IPS-18a (cell line): ENCODE results near the gene HAAO.
"Not testable (repeated sequence)": the region's sequence is repeated elsewhere in the genome, so short reads cannot be mapped to it uniquely, and the experiment has no call there.

Experiments used
- H3K27ac ChIP-seq: one replicate; pipeline ENCODE4 v1.5.1; 2013; ENCODE audit warnings: low read length
- H3K27me3 ChIP-seq: one replicate; pipeline ENCODE4 v1.6.1; 2013; ENCODE audit warnings: mild to moderate bottlenecking, low read length; ENCODE audit not compliant: control insufficient read depth, insufficient read depth
- H3K36me3 ChIP-seq: one replicate; pipeline ENCODE4 v1.6.1; 2013; ENCODE audit warnings: low read depth, low read length; ENCODE audit not compliant: control insufficient read depth
- H3K4me1 ChIP-seq: one replicate; pipeline ENCODE4 v1.6.1; 2013; ENCODE audit warnings: low read depth, low read length; ENCODE audit not compliant: control insufficient read depth
- H3K4me3 ChIP-seq: one replicate; pipeline ENCODE4 v1.5.1; 2013; ENCODE audit warnings: low read length
- H3K9ac ChIP-seq: one replicate; pipeline ENCODE4 v1.6.1; 2013; ENCODE audit warnings: mild to moderate bottlenecking, low read length, moderate library complexity
- H3K9me3 ChIP-seq: one replicate; pipeline ENCODE4 v1.6.1; 2013; ENCODE audit warnings: low read depth, low read length; ENCODE audit not compliant: control insufficient read depth

The HAAO gene

DNA sequence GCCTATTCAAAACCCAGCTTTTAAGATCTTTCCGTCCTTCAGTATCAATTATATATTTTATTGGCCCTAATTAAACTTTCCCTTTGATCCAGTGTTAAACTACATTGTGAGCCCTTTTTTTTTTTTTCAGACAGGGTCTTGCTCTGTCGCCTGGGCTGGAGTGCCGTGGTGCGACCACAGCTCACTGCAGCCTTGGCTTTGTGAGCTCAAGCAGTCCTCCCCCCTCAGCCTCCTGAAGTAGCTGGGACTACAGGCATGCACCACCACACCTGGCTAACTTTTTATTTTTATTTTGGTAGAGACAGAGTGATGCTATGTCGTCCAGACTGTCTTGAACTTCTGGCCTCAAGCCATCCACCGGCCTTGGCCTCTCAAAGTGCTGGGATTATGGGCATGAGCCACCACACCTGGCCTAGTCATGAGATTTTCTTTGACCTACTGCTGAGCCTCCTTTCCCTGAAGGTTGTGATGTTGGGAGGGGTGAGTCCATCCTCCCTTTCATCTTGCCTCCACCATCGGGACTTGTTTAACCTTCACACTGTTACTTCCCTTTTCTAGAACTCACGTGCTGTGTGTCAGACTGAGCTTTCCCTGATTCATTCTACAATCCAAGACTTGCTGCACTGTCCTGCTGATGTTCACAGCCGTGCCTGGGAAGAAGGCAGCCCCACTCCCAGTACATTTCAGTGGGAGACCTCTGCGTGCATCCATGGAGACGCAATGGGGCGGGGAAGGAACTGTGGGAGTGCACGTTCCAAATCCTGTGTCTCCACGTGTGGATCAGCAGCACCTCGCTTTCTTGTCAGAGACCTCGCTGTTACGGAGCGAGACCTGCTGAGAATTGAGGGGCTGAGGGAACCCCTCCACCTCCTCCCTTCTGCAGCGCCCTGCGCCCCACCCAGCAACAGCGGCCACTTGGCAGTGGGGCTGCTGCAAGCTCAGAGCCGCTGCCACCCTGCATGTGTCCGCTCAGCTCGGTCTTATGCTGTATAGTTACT lies 39.3 kb downstream of the HAAO start:
- no peak overlapping the region for H3K9ac ChIP-seq
- H3K9me3 ChIP-seq, result no peaks in the 10 kb centered on the region
- no peak overlapping the region for H3K27ac ChIP-seq
- no peaks in the 10 kb centered on the region for H3K27me3 ChIP-seq
- no peaks in the 10 kb centered on the region for H3K4me1 ChIP-seq
- no peak overlapping the region for H3K4me3 ChIP-seq
- H3K36me3 ChIP-seq, result no peaks in the 10 kb centered on the region

DNA sequence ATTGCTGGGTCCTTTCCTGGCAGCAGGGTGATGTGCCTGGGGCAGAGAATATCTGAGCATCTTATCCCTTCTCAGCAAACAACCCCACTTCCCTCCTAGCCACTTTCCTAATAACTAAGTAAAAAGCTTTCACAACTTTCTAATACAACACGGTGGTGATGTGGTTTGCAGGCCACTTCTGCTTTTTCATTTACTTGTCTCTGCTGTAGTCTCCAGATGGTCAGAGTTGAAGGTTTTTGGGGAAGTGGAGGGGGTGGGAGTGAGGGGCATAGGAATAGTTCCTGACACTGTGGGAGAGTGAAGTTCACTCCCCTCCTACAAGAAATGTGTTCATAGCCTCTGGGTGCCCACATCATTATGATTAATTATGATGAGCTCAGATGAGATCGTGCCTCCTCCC lies 40.1 kb downstream of the HAAO start:
- Histone ChIP-seq H3K9ac (no peak overlapping the region), H3K4me3 (no peak overlapping the region), H3K27me3 (no peaks in the 10 kb centered on the region), H3K4me1 (no peaks in the 10 kb centered on the region), H3K36me3 (no peaks in the 10 kb centered on the region), H3K9me3 (no peaks in the 10 kb centered on the region), H3K27ac (no peak overlapping the region)

DNA sequence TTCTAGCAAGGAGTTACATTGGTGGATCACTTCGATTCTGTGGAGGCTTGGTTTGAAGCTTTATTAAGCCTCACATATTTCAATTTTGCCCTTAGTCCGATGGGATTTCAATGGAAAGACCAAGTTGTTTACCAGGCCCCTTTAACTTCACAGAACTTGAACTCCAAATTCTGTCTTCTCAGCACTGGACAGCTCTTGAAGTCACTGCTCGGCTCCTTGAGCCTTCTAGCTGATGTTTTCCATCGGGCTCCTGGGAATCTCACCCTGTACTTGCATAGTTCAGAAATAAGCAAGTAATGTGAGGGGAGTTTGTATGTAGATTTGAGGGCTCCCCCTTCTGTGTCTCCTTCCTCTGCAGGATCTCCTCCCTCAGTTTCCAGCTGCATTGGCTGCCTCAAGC lies 43.5 kb downstream of the HAAO start:
- no peak overlapping the region for H3K4me3 ChIP-seq
- no peak overlapping the region for H3K27ac ChIP-seq
- H3K27me3 ChIP-seq, result no peaks in the 10 kb centered on the region
- H3K36me3 ChIP-seq, result no peaks in the 10 kb centered on the region
- H3K4me1 ChIP-seq, result no peaks in the 10 kb centered on the region
- H3K9ac ChIP-seq, result no peak overlapping the region
- no peaks in the 10 kb centered on the region for H3K9me3 ChIP-seq

DNA sequence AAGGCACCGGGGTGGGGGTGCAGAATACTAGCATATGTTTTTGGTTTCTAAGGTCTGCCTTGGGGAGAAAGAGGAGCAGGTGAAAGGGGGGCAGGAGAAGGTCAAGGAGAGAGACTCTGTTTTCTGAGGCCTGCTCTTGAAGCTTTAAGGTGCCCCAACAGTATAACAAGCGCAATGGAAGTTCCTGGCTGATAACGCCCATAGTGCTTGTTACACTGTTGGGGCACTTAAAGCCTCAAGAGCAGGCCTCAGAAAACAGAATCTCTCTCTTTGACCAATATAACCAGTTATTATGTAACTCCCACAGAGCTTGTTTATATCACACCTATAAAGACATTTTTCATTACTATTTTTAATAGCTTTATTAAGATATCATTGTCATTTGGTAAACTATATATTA lies 45.0 kb downstream of the HAAO start:
- Histone ChIP-seq H3K9ac (no peak overlapping the region), H3K27ac (no peak overlapping the region), H3K4me1 (no peaks in the 10 kb centered on the region), H3K27me3 (no peaks in the 10 kb centered on the region), H3K4me3 (no peak overlapping the region), H3K9me3 (no peaks in the 10 kb centered on the region), H3K36me3 (no peaks in the 10 kb centered on the region)

DNA sequence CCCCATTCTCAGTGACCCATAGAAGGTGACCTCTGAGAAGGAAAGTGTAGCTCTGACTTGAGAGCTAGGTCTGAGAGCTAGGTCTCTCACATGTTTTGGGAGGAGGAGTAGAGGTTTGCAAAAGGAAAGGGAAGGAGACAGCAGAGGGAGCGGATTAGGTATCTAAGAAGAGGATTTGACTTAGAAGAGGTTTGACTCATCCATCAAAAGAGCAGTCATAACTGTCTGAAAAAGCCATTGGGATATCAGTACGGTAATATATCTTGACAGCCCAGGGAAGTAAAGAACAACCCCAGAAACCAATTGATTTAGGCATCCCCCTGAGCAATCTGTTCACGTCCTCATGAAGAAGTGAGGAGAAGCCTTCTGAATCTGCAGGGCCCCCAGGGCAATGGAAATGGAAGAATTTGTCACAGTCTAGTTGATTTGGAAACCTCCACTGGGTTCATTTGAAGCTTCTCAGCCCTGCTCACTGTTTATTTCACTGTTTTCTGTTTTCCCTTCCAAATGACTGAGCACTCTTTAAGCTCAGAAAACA lies 47.8 kb downstream of the HAAO start:
- H3K4me1 ChIP-seq, result no peaks in the 10 kb centered on the region
- no peaks in the 10 kb centered on the region for H3K27me3 ChIP-seq
- no peaks in the 10 kb centered on the region for H3K36me3 ChIP-seq
- H3K27ac ChIP-seq, result no peak overlapping the region
- no peak overlapping the region for H3K4me3 ChIP-seq
- H3K9ac ChIP-seq, result no peak overlapping the region
- H3K9me3 ChIP-seq, result no peaks in the 10 kb centered on the region

DNA sequence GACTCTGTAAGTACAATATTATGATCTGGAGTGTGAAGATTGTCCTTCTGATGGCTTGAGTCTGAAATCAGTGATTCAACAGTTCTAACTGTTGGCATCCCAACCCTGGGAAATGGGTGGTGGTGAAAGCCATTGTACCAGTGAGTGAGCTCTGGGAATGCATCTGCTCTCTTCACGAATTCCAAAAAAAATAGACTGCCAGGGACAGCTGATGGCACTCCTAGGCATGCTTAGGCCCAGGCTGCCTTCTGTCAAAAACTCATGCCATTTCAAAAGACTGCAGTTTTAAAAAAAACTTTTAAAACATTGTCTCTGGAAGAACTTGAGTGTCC lies 48.8 kb downstream of the HAAO start:
- no peaks in the 10 kb centered on the region for H3K4me1 ChIP-seq
- no peaks in the 10 kb centered on the region for H3K9me3 ChIP-seq
- no peaks in the 10 kb centered on the region for H3K36me3 ChIP-seq
- H3K27ac ChIP-seq, result no peak overlapping the region
- H3K4me3 ChIP-seq, result no peak overlapping the region
- no peak overlapping the region for H3K9ac ChIP-seq
- H3K27me3 ChIP-seq, result no peaks in the 10 kb centered on the region

DNA sequence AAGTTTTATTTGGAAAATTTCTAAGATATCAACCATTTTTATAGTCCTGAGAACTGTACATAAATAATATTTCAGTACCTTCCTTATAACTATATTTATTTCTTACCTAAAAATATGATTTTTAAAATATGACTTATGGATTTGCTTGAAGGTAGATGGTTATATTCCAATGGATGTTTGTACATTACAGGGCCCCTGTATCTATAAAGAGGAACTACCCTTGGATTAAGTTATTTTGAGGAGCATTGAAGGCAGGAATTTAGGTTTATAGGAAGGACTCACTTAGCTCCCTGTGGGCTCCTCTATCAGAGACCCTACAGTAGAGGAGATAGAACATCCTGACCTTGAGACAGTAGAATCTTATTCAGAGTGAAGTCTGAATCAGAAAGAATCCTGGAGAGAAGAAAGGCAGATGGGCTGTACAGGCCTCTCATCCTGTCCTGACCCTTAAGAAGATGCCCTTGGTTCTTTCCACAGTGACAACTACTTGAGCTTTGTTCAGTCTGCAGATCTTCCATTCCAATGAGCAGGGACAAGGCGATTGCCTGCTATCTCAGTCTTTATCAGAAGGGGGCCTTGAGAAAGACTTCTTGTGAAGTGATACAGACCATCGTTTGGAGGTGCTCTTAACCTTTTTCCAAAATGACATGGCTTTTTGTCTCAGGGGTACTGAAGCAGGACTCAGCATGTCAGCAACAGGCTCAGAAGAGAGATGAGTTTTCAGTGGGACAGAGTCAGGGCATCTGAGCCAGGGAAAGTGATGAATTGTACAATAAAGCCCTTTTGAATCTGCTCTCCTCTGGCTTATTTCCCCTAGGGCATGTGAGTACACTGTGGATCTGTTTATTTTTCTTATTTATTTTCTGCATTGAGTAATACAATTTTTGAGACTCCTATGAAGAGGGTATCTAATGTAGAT lies 49.4 kb downstream of the HAAO start:
- no peak overlapping the region for H3K9ac ChIP-seq
- H3K27ac ChIP-seq, result no peak overlapping the region
- H3K9me3 ChIP-seq, result no peaks in the 10 kb centered on the region
- H3K36me3 ChIP-seq, result no peaks in the 10 kb centered on the region
- H3K27me3 ChIP-seq, result no peaks in the 10 kb centered on the region
- H3K4me1 ChIP-seq, result no peaks in the 10 kb centered on the region
- H3K4me3 ChIP-seq, result no peak overlapping the region

DNA sequence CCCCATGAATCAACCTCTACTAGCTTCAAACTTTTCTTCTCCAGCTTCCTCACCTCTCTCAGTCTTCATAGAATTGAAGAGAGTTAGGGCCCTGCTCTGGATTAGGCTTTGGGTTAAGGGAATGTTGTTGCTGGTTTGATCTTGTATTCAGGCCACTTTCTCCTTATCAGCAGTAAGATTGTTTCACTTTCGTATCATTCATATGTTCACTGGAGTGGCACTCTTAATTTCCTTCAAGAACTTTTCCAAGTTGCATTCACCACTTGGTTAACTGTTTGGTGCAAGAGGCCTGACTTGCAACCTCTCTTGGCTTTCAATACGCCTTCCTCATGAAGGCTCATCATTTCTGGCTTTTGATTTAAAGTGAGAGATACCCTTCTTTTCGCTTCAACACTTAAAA lies 51.2 kb downstream of the HAAO start:
- no peak overlapping the region for H3K27ac ChIP-seq
- H3K9me3 ChIP-seq, result no peaks in the 10 kb centered on the region
- H3K36me3 ChIP-seq, result no peaks in the 10 kb centered on the region
- no peaks in the 10 kb centered on the region for H3K27me3 ChIP-seq
- no peak overlapping the region for H3K9ac ChIP-seq
- H3K4me3 ChIP-seq, result no peak overlapping the region
- H3K4me1 ChIP-seq, result peaks cover 4% of the 10 kb centered on the region

DNA sequence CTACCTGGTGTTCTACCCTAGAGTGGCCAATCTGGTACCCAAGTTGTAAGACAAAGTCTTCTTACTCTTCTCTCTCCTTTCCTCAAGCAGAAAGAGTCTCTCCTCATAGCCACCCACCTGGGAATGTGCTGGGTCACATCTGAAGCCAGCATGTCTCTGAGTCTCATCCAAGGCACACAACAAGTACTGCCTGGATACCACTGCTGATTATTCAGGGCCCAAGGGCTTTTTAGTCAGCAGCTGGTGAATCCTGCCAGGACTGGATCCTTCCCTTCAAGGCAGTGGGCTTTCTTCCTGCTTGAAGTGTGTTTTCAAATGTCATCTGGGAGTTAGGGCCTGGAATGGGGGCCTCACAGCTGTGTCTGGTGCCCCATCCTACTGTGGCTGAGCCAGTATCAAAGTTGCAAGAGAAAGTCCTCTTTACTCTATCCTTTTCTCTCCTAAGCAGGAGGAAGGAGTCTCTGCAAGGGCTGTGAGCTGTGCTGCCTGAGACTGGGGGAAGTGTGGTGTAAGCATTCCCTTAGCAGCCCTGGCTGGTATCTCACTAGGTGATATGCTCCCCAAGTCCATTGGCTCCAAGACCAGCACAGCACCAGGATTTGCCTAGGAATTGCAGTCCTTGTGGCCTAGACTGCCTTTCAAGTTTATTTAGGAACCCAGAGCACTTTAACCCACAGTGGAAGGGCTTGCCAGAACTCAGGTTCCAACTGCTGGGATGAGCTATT lies 55.6 kb downstream of the HAAO start:
- no peaks in the 10 kb centered on the region for H3K36me3 ChIP-seq
- no peak overlapping the region for H3K9ac ChIP-seq
- H3K4me3 ChIP-seq, result no peak overlapping the region
- H3K27ac ChIP-seq, result no peak overlapping the region
- no peaks in the 10 kb centered on the region for H3K9me3 ChIP-seq
- no peaks in the 10 kb centered on the region for H3K27me3 ChIP-seq
- peaks cover 4% of the 10 kb centered on the region for H3K4me1 ChIP-seq

DNA sequence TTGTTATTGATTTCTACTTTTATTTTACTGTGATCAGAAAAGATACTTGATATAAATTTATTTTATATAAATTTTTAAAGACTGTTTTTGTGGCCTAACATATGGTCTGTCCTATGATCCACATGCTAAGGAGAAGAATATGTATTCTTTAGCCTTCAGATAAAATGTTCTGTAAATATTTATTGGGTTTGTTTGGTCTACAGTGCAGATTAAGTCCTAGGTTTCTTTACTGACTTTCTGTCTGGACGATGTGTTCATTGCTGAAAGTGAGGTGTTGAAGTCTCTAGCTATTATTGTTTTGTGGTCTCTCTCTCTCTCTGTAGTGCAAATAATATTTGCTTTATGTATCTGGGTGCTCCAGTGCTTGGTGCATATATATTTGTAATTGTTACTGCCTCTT lies 58.5 kb downstream of the HAAO start:
- H3K36me3 ChIP-seq, result no peaks in the 10 kb centered on the region
- no peak overlapping the region for H3K27ac ChIP-seq
- H3K9me3 ChIP-seq, result peaks cover 7% of the 10 kb centered on the region
- H3K9ac ChIP-seq, result no peak overlapping the region
- H3K4me1 ChIP-seq, result peaks cover 4% of the 10 kb centered on the region
- H3K4me3 ChIP-seq, result no peak overlapping the region
- H3K27me3 ChIP-seq, result no peaks in the 10 kb centered on the region

DNA sequence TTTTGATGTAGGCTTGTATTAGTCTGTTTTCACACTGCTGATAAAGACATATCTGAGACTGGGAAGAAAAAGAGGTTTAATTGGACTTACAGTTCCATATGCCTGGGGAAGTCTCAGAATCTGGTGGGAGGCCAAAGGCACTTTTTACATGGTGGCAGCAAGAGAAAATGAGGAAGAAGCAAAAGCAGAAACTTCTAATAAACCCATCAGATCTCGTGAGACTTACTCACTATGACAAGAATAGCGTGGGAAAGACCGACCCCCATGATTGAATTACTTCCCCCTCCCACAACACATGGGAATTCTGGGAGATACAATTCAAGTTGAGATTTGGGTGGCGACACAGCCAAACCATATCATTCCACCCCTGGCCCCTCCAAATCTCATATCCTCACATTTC lies 61.1 kb downstream of the HAAO start:
- H3K27me3 ChIP-seq, H3K9me3 ChIP-seq, H3K4me1 ChIP-seq, H3K9ac ChIP-seq, H3K36me3 ChIP-seq, H3K27ac ChIP-seq, H3K4me3 ChIP-seq: not testable (repeated sequence)
